ENCODE measurements around the gene PRKN.

DNA sequence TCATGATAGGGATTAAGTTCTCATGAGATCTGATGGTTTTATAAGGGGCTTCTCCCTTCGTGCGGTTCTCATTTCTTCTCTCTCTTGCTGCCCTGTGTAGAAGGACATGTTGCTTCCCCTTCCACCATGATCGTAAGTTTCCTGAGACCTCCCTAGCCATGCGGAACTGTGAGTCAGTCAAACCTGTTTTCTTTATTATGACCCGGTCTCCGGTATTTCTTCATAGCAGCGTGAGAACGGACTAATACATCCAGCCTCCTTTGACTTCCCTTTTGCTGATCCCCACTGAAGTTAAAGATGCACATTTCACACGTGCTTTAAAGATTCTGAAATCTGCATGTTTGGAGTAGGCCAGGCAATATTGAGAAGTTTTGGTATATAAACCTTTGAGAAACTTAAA lies 543.1 kb downstream of the PRKN start:
- TF ChIP-seq EZH2 (IDR thresholded peaks at IDR 0.05): no peak
- TF ChIP-seq, protein P1, sequence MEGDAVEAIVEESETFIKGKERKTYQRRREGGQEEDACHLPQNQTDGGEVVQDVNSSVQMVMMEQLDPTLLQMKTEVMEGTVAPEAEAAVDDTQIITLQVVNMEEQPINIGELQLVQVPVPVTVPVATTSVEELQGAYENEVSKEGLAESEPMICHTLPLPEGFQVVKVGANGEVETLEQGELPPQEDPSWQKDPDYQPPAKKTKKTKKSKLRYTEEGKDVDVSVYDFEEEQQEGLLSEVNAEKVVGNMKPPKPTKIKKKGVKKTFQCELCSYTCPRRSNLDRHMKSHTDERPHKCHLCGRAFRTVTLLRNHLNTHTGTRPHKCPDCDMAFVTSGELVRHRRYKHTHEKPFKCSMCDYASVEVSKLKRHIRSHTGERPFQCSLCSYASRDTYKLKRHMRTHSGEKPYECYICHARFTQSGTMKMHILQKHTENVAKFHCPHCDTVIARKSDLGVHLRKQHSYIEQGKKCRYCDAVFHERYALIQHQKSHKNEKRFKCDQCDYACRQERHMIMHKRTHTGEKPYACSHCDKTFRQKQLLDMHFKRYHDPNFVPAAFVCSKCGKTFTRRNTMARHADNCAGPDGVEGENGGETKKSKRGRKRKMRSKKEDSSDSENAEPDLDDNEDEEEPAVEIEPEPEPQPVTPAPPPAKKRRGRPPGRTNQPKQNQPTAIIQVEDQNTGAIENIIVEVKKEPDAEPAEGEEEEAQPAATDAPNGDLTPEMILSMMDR (IDR thresholded peaks at IDR 0.05): no peak

All from neural progenitor cell (in vitro differentiated cells).